Measurements from ENCODE around the gene ZNF655. TPM values are rescaled to one million over a fixed set of nuclear protein-coding genes. Genes with fewer than 3 reads are reported as not detected.
"Not testable (repeated sequence)": the region's sequence is repeated elsewhere in the genome, so short reads cannot be mapped to it uniquely, and the experiment has no call there.

ZNF655 gene
- total and polyA plus RNA-seq, 2 of the 4 experiments (the other 2 are of a cell fraction) = 49.6 to 54.7 TPM

DNA sequence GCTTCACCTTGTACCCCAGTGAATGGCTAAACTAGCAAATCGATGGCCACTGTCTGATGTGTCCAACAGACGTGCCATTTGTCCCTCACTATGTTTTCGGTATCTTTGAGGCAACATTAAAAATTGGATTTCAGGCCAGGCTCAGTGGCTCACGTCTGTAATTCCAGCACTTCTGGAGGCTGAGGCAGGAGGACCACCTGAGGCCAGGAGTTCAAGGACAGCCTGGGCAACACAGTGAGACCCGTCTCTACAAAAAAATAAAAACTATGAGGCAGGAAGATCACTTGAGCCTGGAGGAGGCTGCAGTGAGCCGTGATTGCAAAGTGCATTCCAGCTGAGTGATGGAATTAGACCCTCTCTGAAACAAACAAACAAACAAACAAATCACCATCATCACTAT is 14.5 kb upstream of the ZNF655 start:
- Histone ChIP-seq H3K27me3 (ENCODE audit: control insufficient read depth, insufficient read depth, low read length) (no peaks in the 10 kb centered on the region), H3K9ac (ENCODE audit: low read depth, low read length) (no peak overlapping the region), H2AK9ac (replicated peaks; ENCODE audit: low read depth, low read length, poor library complexity) (no peak overlapping the region), H4K5ac (ENCODE audit: low read depth, low read length) (no peak overlapping the region), H3K27ac (ENCODE audit: insufficient read depth, low read length) (no peak overlapping the region), H3K4me2 (ENCODE audit: low read depth, low read length) (no peak overlapping the region), H4K91ac (ENCODE audit: insufficient read depth, low read depth, low read length) (no peak overlapping the region), H2BK120ac (ENCODE audit: low read depth, low read length) (no peak overlapping the region), H3K14ac (replicated peaks; ENCODE audit: low read depth, low read length) (no peak overlapping the region), H3K9me3 (ENCODE audit: control insufficient read depth, insufficient read depth, low read length) (peaks cover 49% of the 10 kb centered on the region), H3K23ac (ENCODE audit: low read depth, low read length) (no peak overlapping the region), H2AFZ (replicated peaks; ENCODE audit: low read length, poor library complexity) (no peak overlapping the region), H2BK5ac (ENCODE audit: low read depth, low read length, poor library complexity, severe bottlenecking) (no peak overlapping the region), H3K56ac (ENCODE audit: extremely low read depth, insufficient read depth, low read length) (no peak overlapping the region), H4K8ac (ENCODE audit: low read depth in 2 of 2, low read length in 2 of 2) (no peak overlapping the region), H3K9me1 (ENCODE audit: insufficient read depth, low read length) (no peaks in the 10 kb centered on the region), H2AK5ac (ENCODE audit: low read depth, low read length) (no peak overlapping the region), H3K79me1 (ENCODE audit: low read depth in 1 of 2, low read length in 2 of 2) (no peaks in the 10 kb centered on the region; a peak in 2 of 4 replicates), H3K18ac (ENCODE audit: low read depth, low read length) (no peak overlapping the region), H2BK15ac (ENCODE audit: low read depth, low read length) (no peak overlapping the region), H3K4me1 (ENCODE audit: control insufficient read depth, insufficient read depth, low read length) (no peaks in the 10 kb centered on the region), H3K4me3 (ENCODE audit: insufficient read depth, low read depth, low read length) (no peak overlapping the region), H2BK20ac (ENCODE audit: low read depth, low read length) (no peak overlapping the region), H4K20me1 (ENCODE audit: insufficient read depth, low read length) (no peaks in the 10 kb centered on the region), H3K36me3 (ENCODE audit: control insufficient read depth, insufficient read depth, low read length) (peaks cover 19% of the 10 kb centered on the region), H3K4ac (ENCODE audit: low read depth, low read length) (no peak overlapping the region)
- no peak for ATAC-seq (ENCODE audit: low read depth)
- dilution Hi-C loops (cut with HindIII; ENCODE audit: low sequenced_read_pairs, unreplicated experiment) (no loop called here), in situ Hi-C loops (cut with MboI; ENCODE audit: low sequenced_read_pairs) (no loop called here), intact Hi-C loops (cut with micrococcal nuclease) (no loop called here)
- ChIA-PET CTCF (no interaction called here), POLR2A (ENCODE audit: unreplicated experiment) (no interaction called here)
- DNase-seq = no peak
- no TSS peak for BruUV-seq (replicated peaks)
- WGBS, 2 experiments (ENCODE audit: extremely low coverage in 2 of 2, insufficient read length in 1 of 2) = 98% methylated on average over 4 of the region's 6 CpGs; no CpG with 5 or more reads in 1 of the 2 experiments
- TF ChIP-seq MAFK (IDR thresholded peaks at IDR 0.05; ENCODE audit: low read depth, low read length) (no peak), POLR2A (IDR thresholded peaks at IDR 0.05; ENCODE audit: low read depth, low read length) (no peak), FOS (IDR thresholded peaks at IDR 0.05; ENCODE audit: low read depth, low read length) (no peak), RFX5 (IDR thresholded peaks at IDR 0.05; ENCODE audit: low read depth, low read length) (no peak), CHD1 (IDR thresholded peaks at IDR 0.05; ENCODE audit: low read depth, low read length) (no peak), CEBPB (IDR thresholded peaks at IDR 0.05; ENCODE audit: low read depth, low read length) (no peak), ELK1 (IDR thresholded peaks at IDR 0.05; ENCODE audit: borderline replicate concordance, low read depth, low read length) (no peak)
- TF ChIP-seq, protein P1, sequence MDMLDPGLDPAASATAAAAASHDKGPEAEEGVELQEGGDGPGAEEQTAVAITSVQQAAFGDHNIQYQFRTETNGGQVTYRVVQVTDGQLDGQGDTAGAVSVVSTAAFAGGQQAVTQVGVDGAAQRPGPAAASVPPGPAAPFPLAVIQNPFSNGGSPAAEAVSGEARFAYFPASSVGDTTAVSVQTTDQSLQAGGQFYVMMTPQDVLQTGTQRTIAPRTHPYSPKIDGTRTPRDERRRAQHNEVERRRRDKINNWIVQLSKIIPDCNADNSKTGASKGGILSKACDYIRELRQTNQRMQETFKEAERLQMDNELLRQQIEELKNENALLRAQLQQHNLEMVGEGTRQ (IDR thresholded peaks at IDR 0.05; ENCODE audit: low read depth, low read length) = no peak

GRCh38 chr7:99545308-99545707 is 13.1 kb upstream of the ZNF655 start:
- Histone ChIP-seq H3K9me3 (ENCODE audit: control insufficient read depth, insufficient read depth, low read length) (peaks cover 42% of the 10 kb centered on the region), H3K36me3 (ENCODE audit: control insufficient read depth, insufficient read depth, low read length) (peaks cover 19% of the 10 kb centered on the region)
- H2AK9ac ChIP-seq (replicated peaks; ENCODE audit: low read depth, low read length, poor library complexity); H3K56ac ChIP-seq (ENCODE audit: extremely low read depth, insufficient read depth, low read length); ATAC-seq (ENCODE audit: low read depth); H2AK5ac ChIP-seq (ENCODE audit: low read depth, low read length); DNase-seq; H3K14ac ChIP-seq (replicated peaks; ENCODE audit: low read depth, low read length); in situ Hi-C loops (cut with MboI; ENCODE audit: low sequenced_read_pairs); H2BK20ac ChIP-seq (ENCODE audit: low read depth, low read length); H3K9me1 ChIP-seq (ENCODE audit: insufficient read depth, low read length); POLR2A ChIA-PET (ENCODE audit: unreplicated experiment); H3K18ac ChIP-seq (ENCODE audit: low read depth, low read length); H3K79me1 ChIP-seq (ENCODE audit: low read depth in 1 of 2, low read length in 2 of 2); H4K91ac ChIP-seq (ENCODE audit: insufficient read depth, low read depth, low read length); H2BK120ac ChIP-seq (ENCODE audit: low read depth, low read length); H3K27ac ChIP-seq (ENCODE audit: insufficient read depth, low read length); H4K20me1 ChIP-seq (ENCODE audit: insufficient read depth, low read length); CTCF ChIA-PET; H2AFZ ChIP-seq (replicated peaks; ENCODE audit: low read length, poor library complexity); H3K9ac ChIP-seq (ENCODE audit: low read depth, low read length); H3K4ac ChIP-seq (ENCODE audit: low read depth, low read length); intact Hi-C loops (cut with micrococcal nuclease); BruUV-seq (replicated peaks); H2BK15ac ChIP-seq (ENCODE audit: low read depth, low read length); H2BK5ac ChIP-seq (ENCODE audit: low read depth, low read length, poor library complexity, severe bottlenecking); dilution Hi-C loops (cut with HindIII; ENCODE audit: low sequenced_read_pairs, unreplicated experiment); H4K5ac ChIP-seq (ENCODE audit: low read depth, low read length); H3K23ac ChIP-seq (ENCODE audit: low read depth, low read length); H3K4me3 ChIP-seq (ENCODE audit: insufficient read depth, low read depth, low read length); H3K27me3 ChIP-seq (ENCODE audit: control insufficient read depth, insufficient read depth, low read length); H4K8ac ChIP-seq (ENCODE audit: low read depth in 2 of 2, low read length in 2 of 2); H3K4me1 ChIP-seq (ENCODE audit: control insufficient read depth, insufficient read depth, low read length); H3K4me2 ChIP-seq (ENCODE audit: low read depth, low read length): not testable (repeated sequence)
- WGBS, 2 experiments (ENCODE audit: extremely low coverage in 2 of 2, insufficient read length in 1 of 2) = 80% methylated on average over 1 of the region's 5 CpGs; no CpG with 5 or more reads in 1 of the 2 experiments

All from IMR-90 (cell line).